ENCODE data around the gene LMO7. TPM values are rescaled to one million over a fixed set of nuclear protein-coding genes. Genes with fewer than 3 reads are reported as not detected.

LMO7 gene
- total and polyA plus RNA-seq, 3 donors from 2014 or later: 39.1 to 132 (median 111) TPM

DNA sequence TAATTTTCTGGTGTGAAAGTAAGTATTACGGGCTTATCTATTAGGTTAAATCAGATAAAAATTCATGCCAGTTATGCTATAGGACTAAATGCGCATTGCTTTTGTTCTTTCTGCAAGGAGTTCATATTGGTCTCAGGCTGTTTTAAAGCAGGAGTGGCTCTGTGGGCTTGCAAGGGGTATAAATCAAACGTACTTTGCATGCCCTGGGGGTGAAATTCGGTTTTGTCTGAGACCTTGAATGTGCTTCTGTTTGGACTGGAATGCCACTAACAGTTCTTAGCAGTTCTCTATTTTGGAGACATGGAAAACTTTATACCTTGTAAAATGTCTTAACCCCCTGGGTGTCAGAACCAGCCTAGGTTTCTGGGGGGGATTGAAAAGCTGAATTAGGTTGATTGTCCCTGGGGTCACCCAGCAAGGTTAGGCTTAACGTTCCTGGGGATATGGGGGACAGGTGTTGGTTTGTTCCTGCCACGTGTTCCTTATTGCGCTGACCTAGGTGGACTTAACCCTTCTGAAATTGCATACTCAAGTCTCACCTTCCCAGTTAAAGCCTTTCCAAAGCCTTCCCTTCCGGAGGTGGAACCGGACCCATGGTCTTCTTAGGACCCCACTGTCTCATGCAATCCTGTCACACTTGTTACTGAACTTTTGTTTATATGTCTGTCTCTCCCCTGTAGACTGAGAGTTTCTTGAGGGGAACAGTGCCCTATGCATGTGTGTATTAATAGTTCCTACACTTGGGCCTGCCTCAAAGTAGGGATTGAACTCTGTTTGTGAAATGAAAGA, 182.2 kb downstream of the LMO7 start:
- H3K36me3 ChIP-seq (ENCODE audit: low read depth, missing control alignments): no peaks in the 10 kb centered on the region
- no peak overlapping the region for H3K4me3 ChIP-seq
- no peaks in the 10 kb centered on the region for H3K9me3 ChIP-seq
- intact Hi-C loops (cut with DNase I; ENCODE audit: low total_unique reads): no loop called here
- WGBS, 2 donors: 80 to 92% methylated on average over 9 of the region's 9 CpGs
- no peak for DNase-seq
- TF ChIP-seq, protein P1, sequence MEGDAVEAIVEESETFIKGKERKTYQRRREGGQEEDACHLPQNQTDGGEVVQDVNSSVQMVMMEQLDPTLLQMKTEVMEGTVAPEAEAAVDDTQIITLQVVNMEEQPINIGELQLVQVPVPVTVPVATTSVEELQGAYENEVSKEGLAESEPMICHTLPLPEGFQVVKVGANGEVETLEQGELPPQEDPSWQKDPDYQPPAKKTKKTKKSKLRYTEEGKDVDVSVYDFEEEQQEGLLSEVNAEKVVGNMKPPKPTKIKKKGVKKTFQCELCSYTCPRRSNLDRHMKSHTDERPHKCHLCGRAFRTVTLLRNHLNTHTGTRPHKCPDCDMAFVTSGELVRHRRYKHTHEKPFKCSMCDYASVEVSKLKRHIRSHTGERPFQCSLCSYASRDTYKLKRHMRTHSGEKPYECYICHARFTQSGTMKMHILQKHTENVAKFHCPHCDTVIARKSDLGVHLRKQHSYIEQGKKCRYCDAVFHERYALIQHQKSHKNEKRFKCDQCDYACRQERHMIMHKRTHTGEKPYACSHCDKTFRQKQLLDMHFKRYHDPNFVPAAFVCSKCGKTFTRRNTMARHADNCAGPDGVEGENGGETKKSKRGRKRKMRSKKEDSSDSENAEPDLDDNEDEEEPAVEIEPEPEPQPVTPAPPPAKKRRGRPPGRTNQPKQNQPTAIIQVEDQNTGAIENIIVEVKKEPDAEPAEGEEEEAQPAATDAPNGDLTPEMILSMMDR (IDR thresholded peaks at IDR 0.05): no peak
- TF ChIP-seq POLR2A (IDR thresholded peaks at IDR 0.05): no peak
- no peak overlapping the region for H3K27ac ChIP-seq
- H3K4me1 ChIP-seq: peaks cover 5% of the 10 kb centered on the region
- no peaks in the 10 kb centered on the region for H3K27me3 ChIP-seq

DNA sequence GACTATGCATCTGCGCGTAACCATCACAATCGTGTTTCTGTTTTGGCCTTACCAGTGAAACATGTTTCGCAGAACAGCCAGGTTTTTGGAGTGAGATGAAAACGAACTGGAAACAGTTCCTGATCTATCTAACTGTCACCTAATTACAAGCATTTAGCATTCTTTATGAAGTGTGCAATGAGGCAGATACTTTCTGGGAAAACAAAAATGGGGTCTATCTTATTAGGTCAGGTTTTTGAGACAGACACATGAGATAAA, 182.8 kb downstream of the LMO7 start:
- no peak overlapping the region for H3K4me3 ChIP-seq
- H3K9me3 ChIP-seq: no peaks in the 10 kb centered on the region
- intact Hi-C loops (cut with DNase I; ENCODE audit: low total_unique reads): no loop called here
- 89 to 94% methylated on average over 5 of the region's 5 CpGs for WGBS, 2 donors
- DNase-seq: no peak
- H3K4me1 ChIP-seq: peaks cover under 1% of the 10 kb centered on the region
- H3K27me3 ChIP-seq: no peaks in the 10 kb centered on the region
- H3K27ac ChIP-seq: no peak overlapping the region
- no peaks in the 10 kb centered on the region for H3K36me3 ChIP-seq (ENCODE audit: low read depth, missing control alignments)
- TF ChIP-seq, protein P1 (IDR thresholded peaks at IDR 0.05): no peak
- no peak for TF ChIP-seq POLR2A (IDR thresholded peaks at IDR 0.05)

DNA sequence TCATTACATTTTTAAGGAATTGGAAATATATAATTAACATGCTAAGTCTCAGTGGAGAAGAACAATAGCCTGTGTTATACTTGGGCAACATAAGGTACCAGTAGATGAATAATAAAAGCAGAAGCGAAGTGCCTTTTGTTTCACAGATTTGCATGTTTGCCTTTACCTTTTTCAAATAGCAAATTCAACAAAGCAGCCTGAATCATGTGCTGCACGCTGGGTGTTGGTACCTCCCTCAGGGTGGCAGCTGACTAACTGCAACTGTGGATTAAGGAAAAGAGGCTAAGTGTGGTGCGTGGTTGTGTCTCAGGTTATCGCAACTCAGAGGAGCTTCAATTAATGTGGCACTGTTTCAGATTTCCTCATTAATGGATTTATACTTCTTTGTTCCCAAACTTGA, 189.0 kb downstream of the LMO7 start:
- H3K9me3 ChIP-seq: no peaks in the 10 kb centered on the region
- DNase-seq: no peak
- TF ChIP-seq, protein P1 (IDR thresholded peaks at IDR 0.05): no peak
- no peak for TF ChIP-seq POLR2A (IDR thresholded peaks at IDR 0.05)
- H3K27ac ChIP-seq: no peak overlapping the region
- no peaks in the 10 kb centered on the region for H3K27me3 ChIP-seq
- intact Hi-C loops (cut with DNase I; ENCODE audit: low total_unique reads): no loop called here
- H3K4me3 ChIP-seq: no peak overlapping the region
- no peaks in the 10 kb centered on the region for H3K36me3 ChIP-seq (ENCODE audit: low read depth, missing control alignments)
- 93 to 95% methylated on average over 4 of the region's 4 CpGs for WGBS, 2 donors
- H3K4me1 ChIP-seq: no peaks in the 10 kb centered on the region

DNA sequence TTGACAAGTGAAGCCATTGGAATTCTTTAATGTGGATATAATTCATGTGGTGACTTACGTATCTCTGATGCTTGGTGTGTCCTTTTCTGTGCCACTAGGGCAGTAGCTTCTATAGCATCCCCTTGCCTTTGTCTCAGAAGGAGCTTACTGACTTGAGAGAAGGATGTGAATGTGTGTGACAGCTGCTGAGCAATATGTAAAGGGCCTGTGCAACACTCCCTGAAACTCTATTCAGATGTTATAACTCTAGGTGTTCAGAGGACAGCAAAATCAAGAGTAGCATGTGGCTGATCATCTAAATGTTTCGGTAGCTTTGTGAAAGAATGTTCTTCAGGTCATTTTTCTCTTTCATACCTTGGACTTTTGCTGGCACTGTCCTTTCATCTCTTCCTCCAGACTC, 189.5 kb downstream of the LMO7 start:
- no peak for DNase-seq
- H3K4me3 ChIP-seq: no peak overlapping the region
- no peaks in the 10 kb centered on the region for H3K36me3 ChIP-seq (ENCODE audit: low read depth, missing control alignments)
- H3K4me1 ChIP-seq: no peaks in the 10 kb centered on the region
- no peak overlapping the region for H3K27ac ChIP-seq
- TF ChIP-seq, protein P1 (IDR thresholded peaks at IDR 0.05): no peak
- no peak for TF ChIP-seq POLR2A (IDR thresholded peaks at IDR 0.05)
- intact Hi-C loops (cut with DNase I; ENCODE audit: low total_unique reads): no loop called here
- H3K27me3 ChIP-seq: no peaks in the 10 kb centered on the region
- no peaks in the 10 kb centered on the region for H3K9me3 ChIP-seq
- WGBS, 2 donors: 94 to 97% methylated on average over 2 of the region's 2 CpGs

DNA sequence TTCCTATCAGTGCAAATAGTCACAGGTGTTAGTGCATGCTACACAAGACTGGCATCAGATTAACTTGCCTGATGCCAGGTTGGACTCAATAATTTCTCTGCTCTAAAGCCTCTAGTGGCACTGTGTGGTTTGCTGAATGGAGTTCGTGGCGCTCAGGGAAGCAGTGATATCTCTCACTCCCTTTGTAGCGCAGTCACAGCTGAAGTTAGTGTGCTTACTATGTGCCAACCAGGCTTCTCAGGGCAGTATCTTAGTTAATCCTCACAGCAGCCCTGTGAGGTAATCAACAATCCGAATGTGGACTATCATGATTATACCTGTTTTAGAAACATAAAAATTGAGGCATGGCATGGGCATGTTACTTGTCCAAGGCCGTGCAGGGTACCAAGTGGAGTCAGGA, 190.3 kb downstream of the LMO7 start:
- Histone ChIP-seq H3K4me3 (no peak overlapping the region), H3K9me3 (no peaks in the 10 kb centered on the region), H3K27ac (no peak overlapping the region), H3K4me1 (no peaks in the 10 kb centered on the region), H3K27me3 (no peaks in the 10 kb centered on the region), H3K36me3 (ENCODE audit: low read depth, missing control alignments) (no peaks in the 10 kb centered on the region)
- TF ChIP-seq POLR2A (IDR thresholded peaks at IDR 0.05): no peak
- TF ChIP-seq, protein P1 (IDR thresholded peaks at IDR 0.05): no peak
- 83 to 98% methylated on average over 2 to 5 of the region's 5 CpGs for WGBS, 2 donors
- DNase-seq: no peak
- intact Hi-C loops (cut with DNase I; ENCODE audit: low total_unique reads): no loop called here

Data from testis (tissue), 3 donors.